ENCODE data around the gene CNPPD1. TPM values are rescaled to one million over a fixed set of nuclear protein-coding genes. Genes with fewer than 3 reads are reported as not detected.
A peak's percentile ranks its signal among the peaks of the same experiment; 100 is the strongest.

CNPPD1 gene
- total RNA-seq, 1 donor from 2014 or later, result 15.8 TPM

GRCh38 chr2:219199470-219200211 lies 22.9 kb upstream of the CNPPD1 start:
- Mint-ChIP-seq H3K9me3 (peaks cover 12% of the 10 kb centered on the region), H3K27ac (peak overlapping the region; percentile 2), H3K4me3 (no peak overlapping the region), H3K27me3 (ENCODE audit: insufficient read depth, low read depth) (peaks cover 2% of the 10 kb centered on the region), H3K36me3 (no peaks in the 10 kb centered on the region), H3K4me1 (peaks cover 14% of the 10 kb centered on the region)
- Histone ChIP-seq H4K20me1 (ENCODE audit: low read depth) (no peaks in the 10 kb centered on the region), H3K36me3 (no peaks in the 10 kb centered on the region), H3K4me3 (no peak overlapping the region), H3K79me2 (ENCODE audit: low read depth) (no peaks in the 10 kb centered on the region), H3K27me3 (no peaks in the 10 kb centered on the region), H3K27ac (no peak overlapping the region), H3K9me3 (ENCODE audit: low read depth) (no peaks in the 10 kb centered on the region), H3F3A (ENCODE audit: low read depth) (peaks cover 3% of the 10 kb centered on the region), H2AFZ (replicated peaks) (no peak overlapping the region), H3K4me2 (no peak overlapping the region), H3K4me1 (no peaks in the 10 kb centered on the region), H3K9ac (no peak overlapping the region)
- DNase-seq (ENCODE audit: low spot score), result no peak
- TF ChIP-seq CTCF (IDR thresholded peaks at IDR 0.05), result no peak
- TF ChIP-seq EZH2phosphoT487 (IDR thresholded peaks at IDR 0.05), result no peak
- no peak for TF ChIP-seq EZH2 (IDR thresholded peaks at IDR 0.05)

- DNase-seq (ENCODE audit: low spot score), result no peak
- Histone ChIP-seq H3K36me3 (no peaks in the 10 kb centered on the region), H3K9ac (no peak overlapping the region), H2AFZ (replicated peaks) (no peak overlapping the region), H3K4me3 (no peak overlapping the region), H3K27ac (no peak overlapping the region), H3K79me2 (ENCODE audit: low read depth) (no peaks in the 10 kb centered on the region), H4K20me1 (ENCODE audit: low read depth) (no peaks in the 10 kb centered on the region), H3K27me3 (no peaks in the 10 kb centered on the region), H3K4me2 (no peak overlapping the region), H3F3A (ENCODE audit: low read depth) (peaks cover 3% of the 10 kb centered on the region), H3K4me1 (no peaks in the 10 kb centered on the region), H3K9me3 (ENCODE audit: low read depth) (no peaks in the 10 kb centered on the region)
- no peaks in the 10 kb centered on the region for H3K36me3 Mint-ChIP-seq
- H3K4me1 Mint-ChIP-seq, result peaks cover 14% of the 10 kb centered on the region
- no peak for TF ChIP-seq EZH2phosphoT487 (IDR thresholded peaks at IDR 0.05)
- TF ChIP-seq EZH2 (IDR thresholded peaks at IDR 0.05), result no peak
- no peak for TF ChIP-seq CTCF (IDR thresholded peaks at IDR 0.05)
- H3K9me3 Mint-ChIP-seq, result peaks cover 12% of the 10 kb centered on the region
- H3K27me3 Mint-ChIP-seq (ENCODE audit: insufficient read depth, low read depth), result peaks cover 2% of the 10 kb centered on the region
- no peak overlapping the region for H3K4me3 Mint-ChIP-seq
- H3K27ac Mint-ChIP-seq, result no peak overlapping the region
Observed at GRCh38 chr2:219198974-219199373, 22.2 kb upstream of the CNPPD1 start.

- H3K4me1 ChIP-seq, result no peaks in the 10 kb centered on the region
- H3K4me3 Mint-ChIP-seq, result no peak overlapping the region
- H3K9me3 Mint-ChIP-seq, result peaks cover 8% of the 10 kb centered on the region
- no peak for DNase-seq (ENCODE audit: low spot score)
- H3K4me2 ChIP-seq, result no peak overlapping the region
- no peaks in the 10 kb centered on the region for H4K20me1 ChIP-seq (ENCODE audit: low read depth)
- no peaks in the 10 kb centered on the region for H3K27me3 Mint-ChIP-seq (ENCODE audit: insufficient read depth, low read depth)
- H3K27me3 ChIP-seq, result no peaks in the 10 kb centered on the region
- H3K9ac ChIP-seq, result no peak overlapping the region
- H3K36me3 ChIP-seq, result no peaks in the 10 kb centered on the region
- peaks cover 14% of the 10 kb centered on the region for H3K4me1 Mint-ChIP-seq
- H3K27ac Mint-ChIP-seq, result peak overlapping the region; percentile 11
- no peak overlapping the region for H3K4me3 ChIP-seq
- no peaks in the 10 kb centered on the region for H3K79me2 ChIP-seq (ENCODE audit: low read depth)
- TF ChIP-seq EZH2phosphoT487 (IDR thresholded peaks at IDR 0.05) (no peak), CTCF (IDR thresholded peaks at IDR 0.05) (no peak), EZH2 (IDR thresholded peaks at IDR 0.05) (no peak)
- no peak overlapping the region for H2AFZ ChIP-seq (replicated peaks)
- H3F3A ChIP-seq (ENCODE audit: low read depth), result no peaks in the 10 kb centered on the region
- no peaks in the 10 kb centered on the region for H3K9me3 ChIP-seq (ENCODE audit: low read depth)
- no peaks in the 10 kb centered on the region for H3K36me3 Mint-ChIP-seq
- H3K27ac ChIP-seq, result no peak overlapping the region
Observed at GRCh38 chr2:219197388-219197787, 20.7 kb upstream of the CNPPD1 start.
